ENCODE measurements around the gene KDM2A. TPM values are rescaled to one million over a fixed set of nuclear protein-coding genes. Genes with fewer than 3 reads are reported as not detected.

Gene KDM2A
- polyA plus RNA-seq, 2 of the 4 experiments (the other 2 are of a cell fraction) = 34.5 to 42.8 TPM

DNA sequence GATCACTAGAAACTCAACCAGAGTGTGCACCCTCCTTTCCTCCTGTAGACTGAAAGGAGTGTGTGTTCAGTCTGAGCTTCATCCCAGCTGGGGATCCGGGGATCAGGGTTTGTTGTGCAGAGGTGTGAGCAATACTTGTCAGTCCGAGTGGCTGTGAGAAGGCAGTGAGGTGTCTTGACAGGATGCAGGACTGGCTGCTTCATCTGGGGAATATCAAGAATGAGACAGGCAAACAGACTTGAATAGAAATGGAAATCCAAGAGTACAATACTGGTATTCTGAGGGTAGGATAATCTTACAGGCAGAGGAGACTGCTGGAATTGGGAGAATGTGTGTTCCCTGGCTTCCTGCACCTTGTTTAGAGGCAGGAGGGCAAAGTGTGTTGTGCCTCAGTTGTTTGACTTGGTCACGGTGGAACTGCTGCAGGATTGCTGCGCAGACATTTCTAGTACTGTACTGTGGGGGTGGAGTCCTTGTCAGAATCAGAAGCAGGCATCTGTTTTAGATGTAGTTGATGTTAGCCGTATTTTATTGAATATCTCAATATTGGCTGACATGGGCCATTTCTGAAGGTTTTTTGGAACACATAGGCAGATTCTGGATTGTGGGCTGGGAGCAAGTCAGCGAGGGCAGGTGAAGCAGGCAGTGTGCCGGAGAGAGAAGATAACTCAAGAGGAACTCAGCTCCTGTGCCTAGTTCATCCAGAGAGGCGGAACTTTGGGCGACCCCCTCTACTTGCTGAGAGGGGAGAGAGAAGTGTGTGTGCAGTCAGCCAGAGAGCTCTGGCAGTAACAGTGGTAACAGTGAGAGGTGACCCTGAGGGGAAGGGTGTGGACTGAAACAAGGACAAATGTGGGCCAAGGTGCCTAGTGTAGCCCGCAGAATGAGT, 120.1 kb downstream of the KDM2A start:
- ChIA-PET CTCF (interaction anchor here (0.8 to 4.2 kb wide), 11 partner anchors 9 to 185 kb away, joined by 3 to 21 read pairs (median 3); partner anchors contain the start of gene KDM2A), POLR2A (interaction anchor here (0.6 to 2.2 kb wide), 9 partner anchors 9 to 162 kb away, joined by 3 to 10 read pairs (median 4); partner anchors contain the start of genes ANKRD13D, KDM2A and PPP1CA)
- H3K9me3 ChIP-seq = no peaks in the 10 kb centered on the region
- H3K27ac ChIP-seq = peak overlapping the region; percentile 33 to 61; a peak in 2 of 6 replicates
- 40% methylated on average over 10 of the region's 10 CpGs for WGBS (ENCODE audit: missing lambda C conversion rate)
- peak overlapping the region; percentile 22; the same call in 2 of the 3 replicates for H3K4me3 ChIP-seq
- DNase-seq (ENCODE audit: low read depth in 1 of 2, low spot score in 1 of 2) (no peak), ATAC-seq (peak; percentile 0 to 17; a peak in 4 of 6 replicates), FAIRE-seq (no peak)
- H3K4me2 ChIP-seq = peak overlapping the region; percentile 94
- TF ChIP-seq, protein P1, sequence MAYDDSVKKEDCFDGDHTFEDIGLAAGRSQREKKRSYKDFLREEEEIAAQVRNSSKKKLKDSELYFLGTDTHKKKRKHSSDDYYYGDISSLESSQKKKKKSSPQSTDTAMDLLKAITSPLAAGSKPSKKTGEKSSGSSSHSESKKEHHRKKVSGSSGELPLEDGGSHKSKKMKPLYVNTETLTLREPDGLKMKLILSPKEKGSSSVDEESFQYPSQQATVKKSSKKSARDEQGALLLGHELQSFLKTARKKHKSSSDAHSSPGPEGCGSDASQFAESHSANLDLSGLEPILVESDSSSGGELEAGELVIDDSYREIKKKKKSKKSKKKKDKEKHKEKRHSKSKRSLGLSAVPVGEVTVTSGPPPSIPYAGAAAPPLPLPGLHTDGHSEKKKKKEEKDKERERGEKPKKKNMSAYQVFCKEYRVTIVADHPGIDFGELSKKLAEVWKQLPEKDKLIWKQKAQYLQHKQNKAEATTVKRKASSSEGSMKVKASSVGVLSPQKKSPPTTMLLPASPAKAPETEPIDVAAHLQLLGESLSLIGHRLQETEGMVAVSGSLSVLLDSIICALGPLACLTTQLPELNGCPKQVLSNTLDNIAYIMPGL (CRISPR knock-in tag; IDR thresholded peaks at IDR 0.05; ENCODE audit: borderline replicate concordance) = no peak
- no peak for TF ChIP-seq CBX8 (IDR thresholded peaks at IDR 0.05)
- no peak for TF ChIP-seq NFE2L2 (conservative IDR thresholded peaks at IDR 0.05; ENCODE audit: low read length)
- TF ChIP-seq, protein P2, sequence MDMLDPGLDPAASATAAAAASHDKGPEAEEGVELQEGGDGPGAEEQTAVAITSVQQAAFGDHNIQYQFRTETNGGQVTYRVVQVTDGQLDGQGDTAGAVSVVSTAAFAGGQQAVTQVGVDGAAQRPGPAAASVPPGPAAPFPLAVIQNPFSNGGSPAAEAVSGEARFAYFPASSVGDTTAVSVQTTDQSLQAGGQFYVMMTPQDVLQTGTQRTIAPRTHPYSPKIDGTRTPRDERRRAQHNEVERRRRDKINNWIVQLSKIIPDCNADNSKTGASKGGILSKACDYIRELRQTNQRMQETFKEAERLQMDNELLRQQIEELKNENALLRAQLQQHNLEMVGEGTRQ (IDR thresholded peaks at IDR 0.05) = no peak
- TF ChIP-seq ZC3H11A (IDR thresholded peaks at IDR 0.05) = no peak
- TF ChIP-seq RARB (CRISPR knock-in tag; IDR thresholded peaks at IDR 0.05) = no peak
- no peak for TF ChIP-seq ESRRA (IDR thresholded peaks at IDR 0.05; ENCODE audit: borderline replicate concordance, low read length)
- no peak for TF ChIP-seq TFCP2L1 (CRISPR knock-in tag; IDR thresholded peaks at IDR 0.05)
- no peak for TF ChIP-seq POLR2A (IDR thresholded peaks at IDR 0.05; ENCODE audit: low read length)
- no peak for TF ChIP-seq NR3C1 (IDR thresholded peaks at IDR 0.05)
- no peak for TF ChIP-seq TP53 (CRISPR knock-in tag; IDR thresholded peaks at IDR 0.05)
- TF ChIP-seq RFX5 (IDR thresholded peaks at IDR 0.05) = no peak
- no peak for TF ChIP-seq EHF (CRISPR knock-in tag; IDR thresholded peaks at IDR 0.05)
- no peak for TF ChIP-seq BHLHE40 (IDR thresholded peaks at IDR 0.05; ENCODE audit: low read depth, low read length)
- peaks cover 28% of the 10 kb centered on the region for H3K4me1 ChIP-seq

DNA sequence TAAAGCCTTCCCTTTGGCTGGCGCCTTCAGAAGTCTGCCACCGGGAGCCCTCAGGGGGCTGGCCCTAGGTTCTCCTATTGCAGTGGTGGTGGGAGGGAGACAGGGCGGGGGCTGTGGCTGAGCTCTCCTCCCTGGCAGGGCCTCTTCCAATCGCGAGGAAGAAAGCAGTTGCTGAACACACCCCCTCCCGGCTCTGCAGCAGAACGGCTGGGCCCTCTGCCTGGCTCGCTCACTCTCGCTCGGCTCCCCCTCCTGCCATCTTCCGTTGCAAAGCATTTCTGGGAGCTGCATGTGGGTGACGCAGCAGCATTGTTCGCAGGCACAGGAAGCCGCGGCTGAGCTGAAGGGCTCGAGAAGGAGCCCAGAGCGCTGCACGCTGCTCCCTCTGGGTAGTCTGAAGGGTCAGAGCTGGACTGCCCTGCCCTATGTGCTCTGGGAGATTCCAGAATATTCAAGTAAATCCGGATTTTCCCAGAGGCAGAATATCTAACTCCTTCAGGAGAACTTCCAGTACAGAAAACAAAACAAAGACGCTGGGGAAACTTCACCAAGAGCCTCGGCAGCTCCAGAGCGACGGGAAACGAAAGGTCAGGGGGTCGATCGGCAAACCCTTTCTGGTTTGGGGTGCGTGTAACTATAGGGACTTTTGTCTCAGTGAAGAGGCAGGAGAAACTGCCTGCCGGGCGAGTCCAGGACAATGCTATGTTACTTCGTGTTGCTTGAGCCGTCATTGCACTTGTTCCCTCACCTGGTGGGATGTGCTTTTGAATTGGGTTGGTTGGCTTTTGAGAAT, 120.9 kb downstream of the KDM2A start:
- ATAC-seq = peak; percentile 96 to 98
- Histone ChIP-seq H3K27ac (peak overlapping the region; percentile 80 to 89), H3K4me1 (peaks cover 28% of the 10 kb centered on the region), H3K4me2 (peak overlapping the region; percentile 94), H3K4me3 (peak overlapping the region; percentile 69), H3K9me3 (no peaks in the 10 kb centered on the region)
- 2% methylated on average over 31 of the region's 31 CpGs for WGBS (ENCODE audit: missing lambda C conversion rate)
- ChIA-PET POLR2A (interaction anchor here (0.6 to 2.2 kb wide), 9 partner anchors 10 to 161 kb away, joined by 3 to 10 read pairs (median 4); partner anchors contain the start of genes ANKRD13D, KDM2A and PPP1CA), CTCF (interaction anchor here (0.6 to 4.2 kb wide), 13 partner anchors 8 to 159 kb away, joined by 3 to 21 read pairs (median 3); partner anchors contain the start of gene KDM2A)
- peak; percentile 93 to 97 for DNase-seq (ENCODE audit: low read depth in 1 of 2, low spot score in 1 of 2)
- FAIRE-seq = no peak
- TF ChIP-seq FOSL2 (IDR thresholded peaks at IDR 0.05) (no peak), FOSL2 (CRISPR knock-in tag; IDR thresholded peaks at IDR 0.05) (peak; percentile 47; the same call in 1 of the 2 replicates), SREBF2 (IDR thresholded peaks at IDR 0.05) (no peak), MYC (IDR thresholded peaks at IDR 0.05; ENCODE audit: borderline replicate concordance, low read length) (peak; percentile 41; the same call in 1 of the 2 replicates), HEYL (CRISPR knock-in tag; IDR thresholded peaks at IDR 0.05) (no peak), RARB (CRISPR knock-in tag; IDR thresholded peaks at IDR 0.05) (no peak), MAFK (IDR thresholded peaks at IDR 0.05; ENCODE audit: partially characterized antibody) (peak; percentile 77), CBX8 (IDR thresholded peaks at IDR 0.05) (no peak), NR3C1 (IDR thresholded peaks at IDR 0.05) (no peak), POLR2A (IDR thresholded peaks at IDR 0.05; ENCODE audit: low read length) (peak; percentile 98), ESRRA (IDR thresholded peaks at IDR 0.05; ENCODE audit: borderline replicate concordance, low read length) (no peak), FOSB (CRISPR knock-in tag; IDR thresholded peaks at IDR 0.05) (0 out of 2 replicates have a peak, but pooled peaks have one; percentile 7), JUN (IDR thresholded peaks at IDR 0.05) (peak; percentile 60 to 70; a peak in 4 of 5 replicates), ZFP36 (IDR thresholded peaks at IDR 0.05; ENCODE audit: borderline replicate concordance, partially characterized antibody) (no peak), GATA3 (IDR thresholded peaks at IDR 0.05; ENCODE audit: borderline replicate concordance) (no peak)
- TF ChIP-seq, protein P3, sequence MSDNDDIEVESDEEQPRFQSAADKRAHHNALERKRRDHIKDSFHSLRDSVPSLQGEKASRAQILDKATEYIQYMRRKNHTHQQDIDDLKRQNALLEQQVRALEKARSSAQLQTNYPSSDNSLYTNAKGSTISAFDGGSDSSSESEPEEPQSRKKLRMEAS (IDR thresholded peaks at IDR 0.05) = peak; percentile 92
- TF ChIP-seq, protein P4, sequence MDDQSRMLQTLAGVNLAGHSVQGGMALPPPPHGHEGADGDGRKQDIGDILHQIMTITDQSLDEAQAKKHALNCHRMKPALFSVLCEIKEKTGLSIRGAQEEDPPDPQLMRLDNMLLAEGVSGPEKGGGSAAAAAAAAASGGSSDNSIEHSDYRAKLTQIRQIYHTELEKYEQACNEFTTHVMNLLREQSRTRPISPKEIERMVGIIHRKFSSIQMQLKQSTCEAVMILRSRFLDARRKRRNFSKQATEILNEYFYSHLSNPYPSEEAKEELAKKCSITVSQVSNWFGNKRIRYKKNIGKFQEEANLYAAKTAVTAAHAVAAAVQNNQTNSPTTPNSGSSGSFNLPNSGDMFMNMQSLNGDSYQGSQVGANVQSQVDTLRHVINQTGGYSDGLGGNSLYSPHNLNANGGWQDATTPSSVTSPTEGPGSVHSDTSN (IDR thresholded peaks at IDR 0.05) = no peak
- TF ChIP-seq, protein P5, sequence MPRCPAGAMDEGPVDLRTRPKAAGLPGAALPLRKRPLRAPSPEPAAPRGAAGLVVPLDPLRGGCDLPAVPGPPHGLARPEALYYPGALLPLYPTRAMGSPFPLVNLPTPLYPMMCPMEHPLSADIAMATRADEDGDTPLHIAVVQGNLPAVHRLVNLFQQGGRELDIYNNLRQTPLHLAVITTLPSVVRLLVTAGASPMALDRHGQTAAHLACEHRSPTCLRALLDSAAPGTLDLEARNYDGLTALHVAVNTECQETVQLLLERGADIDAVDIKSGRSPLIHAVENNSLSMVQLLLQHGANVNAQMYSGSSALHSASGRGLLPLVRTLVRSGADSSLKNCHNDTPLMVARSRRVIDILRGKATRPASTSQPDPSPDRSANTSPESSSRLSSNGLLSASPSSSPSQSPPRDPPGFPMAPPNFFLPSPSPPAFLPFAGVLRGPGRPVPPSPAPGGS (IDR thresholded peaks at IDR 0.05) = peak; percentile 75; the same call in 1 of the 3 replicates
